Spinal cord (tissue), 10 donors: ENCODE data around the gene LRRC36. TPM values are rescaled to one million over a fixed set of nuclear protein-coding genes. Genes with fewer than 3 reads are reported as not detected.
A peak's percentile ranks its signal among the peaks of the same experiment; 100 is the strongest.

Experiments
- DNase-seq, 6 donors: peaks; one replicate each; pipeline versions ENCODE4 v3.0.0 to v3.0.0-alpha.2; 2013 to 2015; ENCODE audit warnings: low spot score in 6 of 6, low read depth in 4 of 6
- H3K27ac ChIP-seq: one replicate; pipeline ENCODE4 v1.5.1; 2013; ENCODE audit warnings: low read depth, low read length, control low read depth
- H3K27me3 ChIP-seq: one replicate; pipeline ENCODE4 v1.6.1; 2013; ENCODE audit warnings: low read length; ENCODE audit not compliant: control insufficient read depth, insufficient read depth
- H3K36me3 ChIP-seq: one replicate; pipeline ENCODE4 v1.6.1; 2013; ENCODE audit warnings: low read length; ENCODE audit not compliant: control insufficient read depth, insufficient read depth
- H3K4me1 ChIP-seq: one replicate; pipeline ENCODE4 v1.6.1; 2013; ENCODE audit warnings: low read length; ENCODE audit not compliant: control insufficient read depth, insufficient read depth
- H3K4me3 ChIP-seq: one replicate; pipeline ENCODE4 v1.5.1; 2013; ENCODE audit warnings: low read depth, low read length, control low read depth
- H3K9me3 ChIP-seq: one replicate; pipeline ENCODE4 v1.6.1; 2013; ENCODE audit warnings: low read length; ENCODE audit not compliant: control insufficient read depth, insufficient read depth
- WGBS: methylation state at CpG from one replicate; pipeline ENCODE4 v1.1.5; 2013; ENCODE audit warnings: missing lambda C conversion rate; ENCODE audit not compliant: insufficient coverage; 5-methylcytosine and 5-hydroxymethylcytosine counted together
- polyA plus RNA-seq, 2 donors: library from polyadenylated mRNA; unstranded; fragments of 120-200 nt; gene quantifications; one replicate each; pipeline ENCODE4 v1.2.1, GENCODE V29; 2013; ENCODE audit not compliant: insufficient read length in 2 of 2
- total RNA-seq, 2 donors: library from RNA; depleted of rRNA in 1 of 2; stranded (reverse); fragments of 120-200 nt in 1 of 2; fragments of >200 nt in 1 of 2; gene quantifications; one replicate each; pipeline versions ENCODE4 v1.2.3 to v1.2.4, GENCODE V29; 2013 to 2014
- donor health status: healthy.

The LRRC36 gene
- total and polyA plus RNA-seq, 4 donors = 4.3 to 10.9 (median 5.8) TPM

DNA sequence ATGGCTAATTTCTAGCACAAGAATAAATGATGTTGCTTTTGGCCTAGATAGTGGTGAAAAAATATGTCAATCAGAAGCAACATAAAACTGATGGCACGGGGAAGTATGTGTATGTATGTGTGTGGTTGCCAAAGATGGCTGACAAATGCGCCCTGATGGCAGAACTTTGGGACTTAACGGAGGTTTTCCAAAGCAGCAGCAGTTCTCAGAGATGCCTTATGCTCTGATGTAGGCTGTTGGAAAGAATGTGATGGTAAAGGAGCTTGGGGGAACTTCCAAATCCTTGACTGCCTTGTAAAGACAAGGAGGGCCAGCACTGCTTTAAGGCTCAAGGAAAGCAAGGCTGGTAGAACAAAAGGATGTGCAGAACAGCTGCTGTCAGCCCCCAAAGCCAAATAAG lies 16.1 kb upstream of the LRRC36 start:
- DNase-seq = peak in 1 of 6 donors; percentile 60
- H3K4me1 ChIP-seq = no peaks in the 10 kb centered on the region
- no peaks in the 10 kb centered on the region for H3K9me3 ChIP-seq
- no peaks in the 10 kb centered on the region for H3K27me3 ChIP-seq
- H3K4me3 ChIP-seq = no peak overlapping the region
- 77% methylated on average over 3 of the region's 3 CpGs for WGBS
- H3K27ac ChIP-seq = no peak overlapping the region
- no peaks in the 10 kb centered on the region for H3K36me3 ChIP-seq

- Histone ChIP-seq H3K4me1 (no peaks in the 10 kb centered on the region), H3K27ac (peak overlapping the region; percentile 61), H3K9me3 (no peaks in the 10 kb centered on the region), H3K4me3 (no peak overlapping the region), H3K27me3 (no peaks in the 10 kb centered on the region), H3K36me3 (no peaks in the 10 kb centered on the region)
- WGBS = 56% methylated on average over 3 of the region's 5 CpGs
- DNase-seq = peak in 1 of 6 donors; percentile 73
Measured at GRCh38 chr16:67311607-67312488, 14.8 kb upstream of the LRRC36 start.

GRCh38 chr16:67312719-67313118 lies 13.9 kb upstream of the LRRC36 start:
- no peak overlapping the region for H3K4me3 ChIP-seq
- no peak overlapping the region for H3K27ac ChIP-seq
- no peaks in the 10 kb centered on the region for H3K27me3 ChIP-seq
- DNase-seq = no peak
- no peaks in the 10 kb centered on the region for H3K9me3 ChIP-seq
- H3K4me1 ChIP-seq = no peaks in the 10 kb centered on the region
- H3K36me3 ChIP-seq = no peaks in the 10 kb centered on the region

DNA sequence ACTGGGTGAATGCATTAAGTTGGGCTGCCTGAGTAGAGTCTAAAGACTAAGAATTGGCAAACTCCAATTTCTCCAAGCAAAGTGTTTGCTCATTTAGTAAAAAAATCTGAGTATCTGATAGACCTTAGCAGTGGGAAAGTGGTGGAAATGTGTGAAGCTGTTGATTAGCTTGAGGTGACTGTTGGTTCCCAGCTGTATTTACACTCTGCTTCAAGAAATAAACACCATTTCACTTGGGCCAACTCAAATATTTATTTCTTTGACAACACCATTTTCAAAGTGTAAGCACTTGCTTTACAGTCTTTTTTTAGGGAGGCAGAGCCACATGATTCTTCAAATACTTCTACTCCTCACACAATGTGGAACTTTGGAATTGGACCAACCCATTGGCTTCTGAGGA lies 8.8 kb upstream of the LRRC36 start:
- DNase-seq = no peak
- Histone ChIP-seq H3K36me3 (no peaks in the 10 kb centered on the region), H3K4me1 (no peaks in the 10 kb centered on the region), H3K27ac (no peak overlapping the region), H3K4me3 (no peak overlapping the region), H3K27me3 (no peaks in the 10 kb centered on the region), H3K9me3 (no peaks in the 10 kb centered on the region)

DNA sequence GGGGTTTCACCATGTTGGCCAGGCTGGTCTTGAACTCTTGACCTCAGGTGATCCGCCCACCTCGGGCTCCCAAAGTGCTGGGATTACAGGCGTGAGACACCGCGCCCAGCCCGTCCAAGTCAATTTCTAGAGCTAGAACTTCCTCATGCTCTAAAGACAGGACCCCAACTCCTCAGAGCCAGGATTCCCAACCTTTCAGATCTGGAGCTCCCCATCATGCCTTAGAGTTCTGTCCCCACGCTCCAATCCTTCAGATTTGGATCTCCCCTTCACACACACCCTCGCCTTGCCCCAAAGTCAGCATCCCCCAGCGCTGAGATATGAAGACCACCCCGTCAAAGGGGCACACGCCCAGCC lies 522 bp upstream of the LRRC36 start:
- no peaks in the 10 kb centered on the region for H3K36me3 ChIP-seq
- peak overlapping the region; percentile 80 for H3K4me3 ChIP-seq
- H3K4me1 ChIP-seq = peaks cover 14% of the 10 kb centered on the region
- no peak for DNase-seq
- 37% methylated on average over 11 of the region's 11 CpGs for WGBS
- peak overlapping the region; percentile 47 for H3K27ac ChIP-seq
- peaks cover 2% of the 10 kb centered on the region for H3K27me3 ChIP-seq
- H3K9me3 ChIP-seq = no peaks in the 10 kb centered on the region

GRCh38 chr16:67327743-67328142 lies 1.1 kb downstream of the LRRC36 start:
- Histone ChIP-seq H3K36me3 (no peaks in the 10 kb centered on the region), H3K4me3 (no peak overlapping the region), H3K27ac (no peak overlapping the region), H3K4me1 (peaks cover 14% of the 10 kb centered on the region), H3K27me3 (peaks cover 2% of the 10 kb centered on the region), H3K9me3 (no peaks in the 10 kb centered on the region)
- no peak for DNase-seq
- WGBS = 29% methylated on average over 1 of the region's 3 CpGs

DNA sequence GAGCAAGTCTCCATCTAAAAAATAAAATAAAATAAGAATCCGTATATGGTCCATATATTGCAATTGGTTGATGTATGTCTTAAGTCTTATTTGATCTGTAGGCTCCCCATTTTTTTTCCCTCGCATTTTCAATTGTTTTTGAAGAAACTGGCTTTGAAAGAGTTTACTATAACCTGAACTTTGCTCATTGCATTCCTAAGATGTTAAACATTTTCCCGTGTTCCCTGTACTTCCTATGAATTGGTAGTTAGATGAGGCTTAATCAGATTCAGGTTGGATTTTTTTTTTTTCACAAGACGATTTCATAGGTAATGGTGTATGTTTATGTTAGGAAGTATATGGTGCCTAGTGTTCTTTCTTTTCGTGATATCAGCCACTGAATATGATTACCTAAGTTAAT lies 3.3 kb downstream of the LRRC36 start:
- Histone ChIP-seq H3K9me3 (no peaks in the 10 kb centered on the region), H3K4me1 (peaks cover 14% of the 10 kb centered on the region), H3K27me3 (no peaks in the 10 kb centered on the region), H3K27ac (no peak overlapping the region), H3K4me3 (no peak overlapping the region), H3K36me3 (no peaks in the 10 kb centered on the region)
- DNase-seq = no peak
- no CpG with 5 or more reads among the region's 5 CpGs for WGBS

GRCh38 chr16:67333315-67333714 lies 6.7 kb downstream of the LRRC36 start:
- H3K4me1 ChIP-seq = no peaks in the 10 kb centered on the region
- no peaks in the 10 kb centered on the region for H3K27me3 ChIP-seq
- DNase-seq = peak in 1 of 6 donors; percentile 44
- no peaks in the 10 kb centered on the region for H3K36me3 ChIP-seq
- 83% methylated on average over 2 of the region's 2 CpGs for WGBS
- H3K27ac ChIP-seq = no peak overlapping the region
- no peaks in the 10 kb centered on the region for H3K9me3 ChIP-seq
- no peak overlapping the region for H3K4me3 ChIP-seq

DNA sequence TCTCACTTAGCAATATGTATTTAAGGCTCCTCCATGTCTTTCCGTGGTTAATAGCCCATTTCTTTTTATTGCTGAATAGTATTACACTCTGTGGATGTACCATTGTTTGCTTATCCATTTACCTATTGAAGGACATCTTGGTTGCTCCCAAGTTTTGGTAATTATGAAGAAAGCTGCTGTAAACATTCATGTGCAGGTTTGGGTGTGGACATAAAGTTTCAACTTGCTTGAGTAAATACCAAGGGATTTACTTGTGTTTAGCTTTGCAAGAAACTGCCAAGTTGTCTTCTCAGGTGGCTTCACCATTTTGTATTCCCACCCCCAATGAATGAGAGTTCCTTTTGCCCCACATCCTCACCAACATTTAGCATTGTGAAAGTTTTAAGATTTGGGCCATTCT lies 9.5 kb downstream of the LRRC36 start:
- H3K27me3 ChIP-seq = no peaks in the 10 kb centered on the region
- no CpG with 5 or more reads among the region's 1 CpG for WGBS
- no peaks in the 10 kb centered on the region for H3K36me3 ChIP-seq
- no peaks in the 10 kb centered on the region for H3K4me1 ChIP-seq
- H3K9me3 ChIP-seq = no peaks in the 10 kb centered on the region
- no peak overlapping the region for H3K4me3 ChIP-seq
- H3K27ac ChIP-seq = no peak overlapping the region
- DNase-seq = no peak

- WGBS = no CpG with 5 or more reads among the region's 1 CpG
- H3K9me3 ChIP-seq = no peaks in the 10 kb centered on the region
- H3K4me1 ChIP-seq = no peaks in the 10 kb centered on the region
- no peak for DNase-seq
- H3K4me3 ChIP-seq = no peak overlapping the region
- H3K27me3 ChIP-seq = no peaks in the 10 kb centered on the region
- no peak overlapping the region for H3K27ac ChIP-seq
- H3K36me3 ChIP-seq = no peaks in the 10 kb centered on the region
Measured at GRCh38 chr16:67336648-67337047, 10.0 kb downstream of the LRRC36 start.
